Globus pallidus (tissue), 1 donor: ENCODE results near the gene LSM7.
A peak's percentile ranks its signal among the peaks of the same experiment; 100 is the strongest.

Source experiments
- DNase-seq: peaks from one replicate; pipeline ENCODE4 v3.0.0-alpha.2; 2015; ENCODE audit warnings: low spot score

LSM7 gene

GRCh38 chr19:2278459-2279158, 49.8 kb downstream of the LSM7 start:
- no peak for DNase-seq

- no peak for DNase-seq
These were observed 51.2 kb downstream of the LSM7 start for GRCh38 chr19:2277138-2277537.

- DNase-seq, result no peak
These were observed 51.9 kb downstream of the LSM7 start for GRCh38 chr19:2276429-2276986.

GRCh38 chr19:2275588-2276428, 52.6 kb downstream of the LSM7 start:
- DNase-seq, result no peak

GRCh38 chr19:2274931-2275535, 53.4 kb downstream of the LSM7 start:
- peak; percentile 73 for DNase-seq

- DNase-seq, result no peak
These were observed 54.1 kb downstream of the LSM7 start for GRCh38 chr19:2274185-2274711.

GRCh38 chr19:2273356-2274184, 54.8 kb downstream of the LSM7 start:
- no peak for DNase-seq
